Osteoblast (primary cell): ENCODE data around the gene GNMT. TPM values are rescaled to one million over a fixed set of nuclear protein-coding genes. Genes with fewer than 3 reads are reported as not detected.

Experiments
- DNase-seq: peaks from one replicate; pipeline ENCODE4 v3.0.0; 2011; ENCODE audit warnings: low spot score, mixed read lengths; ENCODE audit not compliant: insufficient read length; ENCODE audit errors: missing footprints
- H2AFZ ChIP-seq: 2 replicates; pipeline ENCODE4 v1.6.0; 2011; ENCODE audit warnings: mild to moderate bottlenecking, low read length
- H3K27ac ChIP-seq: 2 replicates; pipeline ENCODE4 v1.5.1; 2011; ENCODE audit warnings: mild to moderate bottlenecking, low read depth, low read length, moderate library complexity
- H3K27me3 ChIP-seq: 2 replicates; pipeline ENCODE4 v1.6.0; 2012; ENCODE audit warnings: mild to moderate bottlenecking, control low read depth, inconsistent platforms, low read length, moderate library complexity; ENCODE audit not compliant: insufficient read depth
- H3K36me3 ChIP-seq: 2 replicates; pipeline ENCODE4 v1.5.1; 2011; ENCODE audit warnings: mild to moderate bottlenecking, low read length, control low read depth, moderate library complexity; ENCODE audit not compliant: insufficient read depth
- H3K4me1 ChIP-seq: 2 replicates; pipeline ENCODE4 v1.5.1; 2011; ENCODE audit warnings: mild to moderate bottlenecking, low read length, control low read depth, moderate library complexity; ENCODE audit not compliant: insufficient read depth
- H3K4me2 ChIP-seq: 2 replicates; pipeline ENCODE4 v1.6.0; 2011; ENCODE audit warnings: mild to moderate bottlenecking, low read length; ENCODE audit not compliant: insufficient read depth
- H3K4me3 ChIP-seq: fragments of 200-600 bp; sonication (generic); 3 replicates; pipeline ENCODE4 v1.5.1; 2012; ENCODE audit warnings: mild to moderate bottlenecking, low read length, inconsistent platforms; ENCODE audit not compliant: insufficient read depth
- H3K79me2 ChIP-seq: 2 replicates; pipeline ENCODE4 v1.6.0; 2012; ENCODE audit warnings: mild to moderate bottlenecking, low read length, control low read depth, inconsistent platforms; ENCODE audit not compliant: insufficient read depth
- H3K9me3 ChIP-seq: 2 replicates; pipeline ENCODE4 v1.5.1; 2011; ENCODE audit warnings: low read depth, low read length, control low read depth
- H4K20me1 ChIP-seq: 2 replicates; pipeline ENCODE4 v1.6.0; 2012; ENCODE audit warnings: mild to moderate bottlenecking, low read length, control low read depth; ENCODE audit not compliant: insufficient read depth
- total RNA-seq: library from RNA; depleted of rRNA; stranded (reverse); fragments of >200 nt; gene quantifications from 2 replicates; pipeline ENCODE4 v1.2.3, GENCODE V29; 2012
- TF ChIP-seq, protein P1 (sequence below): IDR thresholded peaks from 2 replicates; pipeline ENCODE4 v1.5.1; 2011; ENCODE audit warnings: mild to moderate bottlenecking, low read depth, low read length, moderate library complexity; ENCODE audit errors: extremely low read depth

Gene GNMT
- total RNA-seq, 1 donor, result 0.72 TPM

DNA sequence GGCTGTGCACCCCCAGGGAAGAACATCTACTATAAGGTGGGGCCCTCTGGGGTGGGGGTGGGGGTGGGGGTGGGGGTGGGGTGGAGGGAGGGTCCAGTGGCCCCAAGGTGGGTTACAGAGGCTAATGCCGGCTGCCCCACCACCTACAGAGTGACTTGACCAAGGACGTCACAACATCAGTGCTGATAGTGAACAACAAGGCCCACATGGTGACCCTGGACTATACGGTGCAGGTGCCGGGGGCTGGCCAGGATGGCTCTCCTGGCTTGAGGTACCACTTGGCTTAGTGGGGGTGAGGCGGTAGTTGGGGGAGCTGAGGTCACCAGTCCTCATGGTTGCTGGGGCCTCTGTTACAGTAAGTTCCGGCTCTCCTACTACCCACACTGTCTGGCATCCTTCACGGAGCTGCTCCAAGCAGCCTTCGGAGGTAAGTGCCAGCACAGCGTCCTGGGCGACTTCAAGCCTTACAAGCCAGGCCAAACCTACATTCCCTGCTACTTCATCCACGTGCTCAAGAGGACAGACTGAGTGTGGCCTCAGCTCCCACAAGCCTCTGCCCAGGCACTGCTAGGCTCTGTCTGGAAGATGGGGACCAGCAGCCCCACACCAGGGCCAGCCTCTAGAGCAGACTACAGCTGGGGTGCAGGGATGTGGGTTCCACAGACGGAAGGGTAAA is 2.8 kb downstream of the GNMT start:
- peaks cover 11% of the 10 kb centered on the region for H3K4me1 ChIP-seq
- TF ChIP-seq, protein P1, sequence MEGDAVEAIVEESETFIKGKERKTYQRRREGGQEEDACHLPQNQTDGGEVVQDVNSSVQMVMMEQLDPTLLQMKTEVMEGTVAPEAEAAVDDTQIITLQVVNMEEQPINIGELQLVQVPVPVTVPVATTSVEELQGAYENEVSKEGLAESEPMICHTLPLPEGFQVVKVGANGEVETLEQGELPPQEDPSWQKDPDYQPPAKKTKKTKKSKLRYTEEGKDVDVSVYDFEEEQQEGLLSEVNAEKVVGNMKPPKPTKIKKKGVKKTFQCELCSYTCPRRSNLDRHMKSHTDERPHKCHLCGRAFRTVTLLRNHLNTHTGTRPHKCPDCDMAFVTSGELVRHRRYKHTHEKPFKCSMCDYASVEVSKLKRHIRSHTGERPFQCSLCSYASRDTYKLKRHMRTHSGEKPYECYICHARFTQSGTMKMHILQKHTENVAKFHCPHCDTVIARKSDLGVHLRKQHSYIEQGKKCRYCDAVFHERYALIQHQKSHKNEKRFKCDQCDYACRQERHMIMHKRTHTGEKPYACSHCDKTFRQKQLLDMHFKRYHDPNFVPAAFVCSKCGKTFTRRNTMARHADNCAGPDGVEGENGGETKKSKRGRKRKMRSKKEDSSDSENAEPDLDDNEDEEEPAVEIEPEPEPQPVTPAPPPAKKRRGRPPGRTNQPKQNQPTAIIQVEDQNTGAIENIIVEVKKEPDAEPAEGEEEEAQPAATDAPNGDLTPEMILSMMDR, result no peak
- no peak overlapping the region for H3K4me3 ChIP-seq
- no peaks in the 10 kb centered on the region for H3K9me3 ChIP-seq
- H4K20me1 ChIP-seq, result no peaks in the 10 kb centered on the region
- no peak overlapping the region for H3K4me2 ChIP-seq
- no peak overlapping the region for H2AFZ ChIP-seq
- no peaks in the 10 kb centered on the region for H3K79me2 ChIP-seq
- no peak overlapping the region for H3K27ac ChIP-seq
- DNase-seq, result no peak
- no peaks in the 10 kb centered on the region for H3K27me3 ChIP-seq
- peaks cover 30% of the 10 kb centered on the region for H3K36me3 ChIP-seq

DNA sequence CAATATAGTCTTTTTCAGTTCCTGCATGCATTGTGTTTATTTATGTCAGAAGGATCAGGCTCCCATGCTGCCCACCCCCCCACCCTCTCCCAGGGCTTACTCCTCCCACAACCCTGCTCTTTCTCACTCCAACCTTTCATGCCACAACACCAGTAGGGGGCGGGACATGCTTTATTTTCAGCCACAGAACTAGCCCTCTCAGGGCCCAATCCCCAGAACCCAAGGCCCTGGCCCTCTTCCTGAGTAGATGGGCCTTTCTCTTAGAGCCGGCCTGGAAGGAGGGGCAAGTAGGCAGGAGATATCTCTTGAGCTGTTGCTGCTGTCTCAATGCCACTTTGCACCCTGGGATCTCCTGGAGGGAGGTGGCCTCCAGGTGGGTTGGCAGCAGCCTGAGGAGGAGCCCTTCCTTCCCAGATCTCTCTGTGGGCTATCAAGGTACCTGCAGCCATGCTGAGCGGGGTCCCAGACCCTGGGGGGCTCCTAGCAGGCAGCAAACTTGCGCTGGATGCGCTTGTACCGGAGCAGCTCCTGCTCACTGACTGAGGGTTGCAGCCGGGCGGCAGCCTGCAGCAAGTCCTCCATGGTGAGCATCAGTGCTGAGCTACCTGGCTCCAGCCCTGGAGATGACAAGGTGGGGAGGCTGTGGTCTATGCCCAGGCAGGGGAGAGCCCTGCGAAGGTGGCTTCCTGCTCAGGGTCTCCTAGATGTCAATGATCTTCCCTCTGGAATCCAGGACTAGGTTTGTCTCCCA is 3.5 kb downstream of the GNMT start:
- H3K27me3 ChIP-seq, result no peaks in the 10 kb centered on the region
- H2AFZ ChIP-seq, result no peak overlapping the region
- H4K20me1 ChIP-seq, result no peaks in the 10 kb centered on the region
- no peaks in the 10 kb centered on the region for H3K79me2 ChIP-seq
- peaks cover 37% of the 10 kb centered on the region for H3K36me3 ChIP-seq
- DNase-seq, result peak; percentile 91
- no peak overlapping the region for H3K4me3 ChIP-seq
- no peak overlapping the region for H3K27ac ChIP-seq
- no peaks in the 10 kb centered on the region for H3K9me3 ChIP-seq
- peaks cover 11% of the 10 kb centered on the region for H3K4me1 ChIP-seq
- H3K4me2 ChIP-seq, result no peak overlapping the region
- TF ChIP-seq, protein P1, result peak; percentile 19

DNA sequence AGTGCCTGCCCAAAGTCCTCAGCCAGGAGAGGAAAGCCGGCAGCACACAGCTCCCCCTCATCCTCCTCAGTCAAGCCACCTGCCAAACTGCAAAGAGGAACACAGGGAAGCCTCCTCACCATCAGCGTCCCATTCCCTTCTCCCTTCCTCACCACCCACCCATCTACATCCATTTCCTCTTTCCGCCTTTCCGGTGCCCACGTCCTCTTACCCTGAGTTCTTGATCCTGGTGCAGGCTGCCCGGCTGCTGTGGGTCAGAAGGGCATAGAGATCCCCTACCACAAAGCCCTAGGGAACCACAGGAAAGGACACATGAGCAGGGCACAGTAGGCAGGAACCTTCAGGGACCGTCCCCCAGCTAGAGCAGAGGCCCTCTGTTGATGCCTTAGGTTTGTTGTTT is 6.0 kb downstream of the GNMT start:
- H4K20me1 ChIP-seq, result peaks cover 6% of the 10 kb centered on the region
- no peak overlapping the region for H2AFZ ChIP-seq
- no peaks in the 10 kb centered on the region for H3K79me2 ChIP-seq
- H3K4me3 ChIP-seq, result no peak overlapping the region
- TF ChIP-seq, protein P1, result no peak
- no peak for DNase-seq
- H3K4me2 ChIP-seq, result no peak overlapping the region
- peaks cover 6% of the 10 kb centered on the region for H3K4me1 ChIP-seq
- H3K27ac ChIP-seq, result no peak overlapping the region
- H3K36me3 ChIP-seq, result peaks cover 48% of the 10 kb centered on the region
- H3K27me3 ChIP-seq, result no peaks in the 10 kb centered on the region
- no peaks in the 10 kb centered on the region for H3K9me3 ChIP-seq

DNA sequence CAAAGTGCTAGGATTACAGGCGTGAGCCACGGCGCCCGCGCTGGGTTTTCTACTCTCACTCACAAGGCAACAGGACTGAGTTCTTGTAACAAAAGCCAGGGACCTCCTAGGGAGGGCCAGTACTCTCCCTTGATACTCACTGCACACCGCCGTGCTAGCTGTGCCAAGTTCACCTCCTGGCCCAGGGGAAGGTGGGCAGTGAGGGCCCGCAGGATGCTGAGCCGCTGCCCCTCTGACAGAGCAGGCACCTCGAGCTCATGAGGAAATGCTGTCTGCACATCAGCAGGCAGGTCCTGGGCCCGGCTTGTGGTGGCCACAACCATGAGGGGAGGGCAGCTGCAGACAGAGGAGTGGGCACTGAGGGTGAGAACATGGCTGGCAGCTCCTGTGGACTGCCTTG is 6.7 kb downstream of the GNMT start:
- Histone ChIP-seq H3K9me3 (no peaks in the 10 kb centered on the region), H3K4me1 (peaks cover 6% of the 10 kb centered on the region), H3K27ac (no peak overlapping the region), H3K79me2 (no peaks in the 10 kb centered on the region), H4K20me1 (peaks cover 6% of the 10 kb centered on the region), H3K27me3 (no peaks in the 10 kb centered on the region), H3K36me3 (peaks cover 48% of the 10 kb centered on the region), H3K4me2 (no peak overlapping the region), H2AFZ (no peak overlapping the region), H3K4me3 (no peak overlapping the region)
- TF ChIP-seq, protein P1, result no peak
- DNase-seq, result no peak
